SK-N-SH treated with all-trans-retinoic acid at 6 μM for 48 hours (cell line): ENCODE results near the gene UMPS.

Experiments
- ARNTL ChIP-seq: fragments of 450-650 bp; formaldehyde crosslinking; IDR thresholded peaks from 2 replicates; pipeline ENCODE4 v1.5.0; 2020; ENCODE audit warnings: low read depth, mild to moderate bottlenecking, moderate library complexity, borderline replicate concordance
- CREB5 ChIP-seq: fragments of 250-450 bp; sonication (Bioruptor Pico); IDR thresholded peaks from 2 replicates; pipeline ENCODE4 v1.5.1; 2020; ENCODE audit warnings: low read depth, mild to moderate bottlenecking, moderate library complexity
- CSRNP3 ChIP-seq: fragments of 250-450 bp; sonication (Bioruptor Pico); IDR thresholded peaks from 2 replicates; pipeline ENCODE4 v1.5.1; 2021; ENCODE audit warnings: mild to moderate bottlenecking, moderate library complexity
- ESRRG ChIP-seq: fragments of 250-450 bp; sonication (Bioruptor Pico); IDR thresholded peaks from 2 replicates; pipeline ENCODE4 v1.6.1; 2021; ENCODE audit warnings: mild to moderate bottlenecking
- OSR1 ChIP-seq: fragments of 250-450 bp; sonication (Bioruptor Pico); IDR thresholded peaks from 2 replicates; pipeline ENCODE4 v1.8.0; 2022; ENCODE audit warnings: moderate library complexity, mild to moderate bottlenecking, inconsistent platforms
- PATZ1 ChIP-seq: fragments of 250-450 bp; sonication (Bioruptor Pico); IDR thresholded peaks from 2 replicates; pipeline ENCODE4 v1.8.0; 2020; ENCODE audit warnings: mild to moderate bottlenecking, moderate library complexity, borderline replicate concordance
- PPARA ChIP-seq: fragments of 250-450 bp; sonication (Bioruptor Pico); IDR thresholded peaks from 2 replicates; pipeline ENCODE4 v1.5.0; 2020; ENCODE audit warnings: mild to moderate bottlenecking, borderline replicate concordance
- RARB ChIP-seq: fragments of 250-450 bp; sonication (Bioruptor Pico); IDR thresholded peaks from 2 replicates; pipeline ENCODE4 v1.8.0; 2021; ENCODE audit warnings: mild to moderate bottlenecking, moderate library complexity
- TCF4 ChIP-seq: fragments of 250-450 bp; sonication (Bioruptor Pico); IDR thresholded peaks from 2 replicates; pipeline ENCODE4 v1.8.0; 2021; ENCODE audit warnings: mild to moderate bottlenecking, moderate library complexity, borderline replicate concordance
- ZFP3 ChIP-seq: fragments of 250-450 bp; sonication (Bioruptor Pico); IDR thresholded peaks from 2 replicates; pipeline ENCODE4 v1.5.0; 2020; ENCODE audit warnings: mild to moderate bottlenecking, moderate library complexity
- ZNF70 ChIP-seq: fragments of 450-650 bp; formaldehyde crosslinking; IDR thresholded peaks from 2 replicates; pipeline ENCODE4 v1.5.0; 2020; ENCODE audit warnings: mild to moderate bottlenecking, moderate library complexity

- TF ChIP-seq ZNF70 (CRISPR knock-in tag): no peak
- no peak for TF ChIP-seq CREB5 (CRISPR knock-in tag)
- no peak for TF ChIP-seq PATZ1
- TF ChIP-seq ZFP3: no peak
- no peak for TF ChIP-seq ARNTL (CRISPR knock-in tag)
- no peak for TF ChIP-seq PPARA (CRISPR knock-in tag)
- no peak for TF ChIP-seq RARB (CRISPR knock-in tag)
- TF ChIP-seq ESRRG: no peak
- no peak for TF ChIP-seq OSR1 (CRISPR knock-in tag)
- no peak for TF ChIP-seq TCF4 (CRISPR knock-in tag)
- no peak for TF ChIP-seq CSRNP3 (CRISPR knock-in tag)
Measured at GRCh38 chr3:124685067-124685466, 45.2 kb upstream of the UMPS start.
